ENCODE data around the gene WDR18.

Gene WDR18

GRCh38 chr19:958967-959855 is 24.9 kb upstream of the WDR18 start:
- TF ChIP-seq, protein P1, sequence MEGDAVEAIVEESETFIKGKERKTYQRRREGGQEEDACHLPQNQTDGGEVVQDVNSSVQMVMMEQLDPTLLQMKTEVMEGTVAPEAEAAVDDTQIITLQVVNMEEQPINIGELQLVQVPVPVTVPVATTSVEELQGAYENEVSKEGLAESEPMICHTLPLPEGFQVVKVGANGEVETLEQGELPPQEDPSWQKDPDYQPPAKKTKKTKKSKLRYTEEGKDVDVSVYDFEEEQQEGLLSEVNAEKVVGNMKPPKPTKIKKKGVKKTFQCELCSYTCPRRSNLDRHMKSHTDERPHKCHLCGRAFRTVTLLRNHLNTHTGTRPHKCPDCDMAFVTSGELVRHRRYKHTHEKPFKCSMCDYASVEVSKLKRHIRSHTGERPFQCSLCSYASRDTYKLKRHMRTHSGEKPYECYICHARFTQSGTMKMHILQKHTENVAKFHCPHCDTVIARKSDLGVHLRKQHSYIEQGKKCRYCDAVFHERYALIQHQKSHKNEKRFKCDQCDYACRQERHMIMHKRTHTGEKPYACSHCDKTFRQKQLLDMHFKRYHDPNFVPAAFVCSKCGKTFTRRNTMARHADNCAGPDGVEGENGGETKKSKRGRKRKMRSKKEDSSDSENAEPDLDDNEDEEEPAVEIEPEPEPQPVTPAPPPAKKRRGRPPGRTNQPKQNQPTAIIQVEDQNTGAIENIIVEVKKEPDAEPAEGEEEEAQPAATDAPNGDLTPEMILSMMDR (IDR thresholded peaks at IDR 0.05; ENCODE audit: low read depth, low read length) = no peak
- DNase-seq (ENCODE audit: extremely low read depth, low read depth) = no peak

DNA sequence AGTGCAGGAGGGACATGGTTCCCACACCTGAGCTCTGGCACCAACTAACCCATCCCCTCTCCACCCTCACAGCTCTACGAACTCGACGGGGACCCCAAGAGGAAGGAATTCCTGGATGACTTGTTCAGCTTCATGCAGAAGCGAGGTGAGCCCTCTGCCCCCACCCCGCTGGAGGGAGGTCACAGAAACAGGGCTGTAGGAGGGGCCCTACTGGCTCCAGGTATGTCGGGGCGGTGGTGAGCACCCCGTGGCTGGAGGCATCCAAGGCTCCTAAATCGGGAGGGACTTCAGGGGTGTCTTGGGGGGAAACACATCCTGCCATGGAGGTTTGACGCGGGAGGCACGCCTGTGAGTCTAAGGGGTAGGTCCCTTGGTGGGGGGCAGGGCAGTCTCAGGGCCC is 24.1 kb upstream of the WDR18 start:
- no peak for DNase-seq (ENCODE audit: extremely low read depth, low read depth)
- TF ChIP-seq, protein P1 (IDR thresholded peaks at IDR 0.05; ENCODE audit: low read depth, low read length) = no peak

GRCh38 chr19:960601-960938 is 23.6 kb upstream of the WDR18 start:
- no peak for DNase-seq (ENCODE audit: extremely low read depth, low read depth)
- TF ChIP-seq, protein P1 (IDR thresholded peaks at IDR 0.05; ENCODE audit: low read depth, low read length) = no peak

DNA sequence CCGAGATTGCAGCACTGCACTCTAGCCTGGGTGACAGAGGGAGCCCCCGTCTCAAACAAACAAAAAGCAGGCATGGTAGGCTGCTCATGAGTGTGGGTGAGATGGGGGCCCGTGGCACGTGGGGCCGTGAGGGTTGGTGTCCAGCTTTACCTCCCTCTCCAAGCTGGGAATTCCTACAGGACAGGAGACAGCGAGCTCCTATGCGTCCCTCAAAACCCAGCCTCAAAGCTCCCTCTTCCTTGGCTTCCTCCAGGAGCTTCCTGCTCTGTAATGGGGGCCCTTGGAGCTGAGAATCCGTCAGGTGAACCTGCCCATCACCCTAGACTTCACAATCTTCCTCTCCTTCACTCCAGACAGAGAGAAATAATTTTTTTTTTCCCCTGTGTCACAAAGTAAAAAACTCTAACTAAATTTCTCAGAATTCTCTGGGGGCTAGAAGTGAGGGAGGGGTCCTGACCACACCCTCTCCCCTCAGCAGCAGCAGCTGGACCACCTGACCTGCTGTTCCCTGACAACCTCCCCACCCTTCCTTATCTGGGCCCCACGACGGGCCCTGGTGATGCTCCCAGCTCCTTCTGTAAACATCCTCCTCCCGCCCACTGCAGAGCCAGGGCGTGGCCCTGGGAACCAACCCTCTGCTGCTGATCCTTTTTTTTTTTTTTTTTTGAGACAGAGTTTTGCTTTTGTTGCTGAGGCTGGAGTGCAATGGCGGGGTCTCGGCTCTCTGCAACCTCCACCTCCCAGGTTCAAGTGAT is 22.1 kb upstream of the WDR18 start:
- TF ChIP-seq, protein P1 (IDR thresholded peaks at IDR 0.05; ENCODE audit: low read depth, low read length) = no peak
- no peak for DNase-seq (ENCODE audit: extremely low read depth, low read depth)

DNA sequence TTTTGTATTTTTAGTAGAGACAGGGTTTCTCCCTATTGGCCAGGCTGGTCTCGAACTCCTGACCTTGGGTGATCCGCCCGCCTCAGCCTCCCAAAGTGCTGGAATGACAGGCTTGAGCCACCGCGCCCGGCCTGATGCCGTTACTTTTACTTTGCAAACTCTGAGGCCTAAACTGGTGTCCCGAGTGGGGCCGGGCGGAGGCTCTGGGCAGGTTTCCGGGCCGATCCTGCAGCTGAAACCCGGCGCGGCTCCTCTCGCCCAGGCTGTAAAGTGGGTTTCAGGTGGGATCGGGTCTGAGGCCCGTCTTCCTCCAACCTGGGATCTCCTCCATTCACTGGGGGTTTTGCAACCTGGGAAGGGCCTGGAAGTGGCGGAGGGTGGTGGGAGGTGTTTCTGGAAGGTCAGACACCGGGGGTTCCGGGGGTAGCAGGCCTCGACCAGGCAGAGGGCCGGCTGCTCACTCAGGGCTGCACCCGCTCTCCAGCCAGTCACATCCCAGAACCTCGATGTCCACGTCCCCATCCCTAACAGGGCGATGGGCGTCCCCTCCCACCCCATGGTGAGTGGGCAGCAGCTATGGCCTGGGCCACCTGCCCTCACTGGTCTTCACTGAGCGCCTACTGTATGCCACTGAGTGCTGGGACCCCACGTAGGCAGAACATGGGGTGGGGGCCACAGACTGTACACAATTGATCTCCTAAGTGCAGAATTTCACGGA is 21.3 kb upstream of the WDR18 start:
- TF ChIP-seq, protein P1 (IDR thresholded peaks at IDR 0.05; ENCODE audit: low read depth, low read length) = no peak
- no peak for DNase-seq (ENCODE audit: extremely low read depth, low read depth)

DNA sequence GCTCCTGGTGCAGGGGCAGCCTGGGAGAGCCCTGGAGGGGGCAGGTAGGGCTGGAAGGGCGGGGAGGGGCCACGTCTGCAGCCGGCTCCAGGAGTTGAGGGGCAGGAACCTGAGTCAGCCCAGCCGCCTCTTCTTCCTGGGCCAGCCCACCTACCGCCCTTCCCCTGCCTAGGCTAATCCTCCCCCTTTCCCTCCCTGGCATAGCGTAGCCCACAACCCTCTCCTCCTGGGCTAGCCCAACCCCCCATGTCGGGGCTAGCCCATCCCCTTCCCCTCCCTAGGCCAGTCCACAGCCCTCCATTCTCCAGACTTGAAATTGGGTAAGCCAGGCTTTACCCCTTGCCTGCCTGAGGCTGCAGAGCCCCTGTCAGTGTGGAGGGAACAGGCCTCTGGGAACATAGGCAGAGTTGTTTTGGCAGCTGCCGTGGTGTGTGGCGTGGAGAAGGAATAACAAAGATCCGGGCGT is 20.6 kb upstream of the WDR18 start:
- no peak for DNase-seq (ENCODE audit: extremely low read depth, low read depth)
- TF ChIP-seq, protein P1 (IDR thresholded peaks at IDR 0.05; ENCODE audit: low read depth, low read length) = no peak

Data from AG09319 (cell line).